ENCODE results near the gene RAET1G. TPM values are rescaled to one million over a fixed set of nuclear protein-coding genes. Genes with fewer than 3 reads are reported as not detected.

RAET1G gene
- total RNA-seq, 6 donors from 2014 or later, result 0.37 to 2.1 (median 0.75) TPM; not detected in 2

GRCh38 chr6:149936743-149937142, 13.8 kb upstream of the RAET1G start:
- Histone ChIP-seq H3K9me3 (no peaks in the 10 kb centered on the region), H3K4me1 (peaks cover 14 to 21% (median 19%) of the 10 kb centered on the region in 4 donors), H3K27me3 (peaks cover 0 to 36% (median 16%) of the 10 kb centered on the region in 4 donors), H3K4me3 (no peak overlapping the region), H3K36me3 (no peaks in the 10 kb centered on the region), H3K27ac (no peak overlapping the region)
- TF ChIP-seq POLR2AphosphoS5 (IDR thresholded peaks at IDR 0.05), result no peak
- TF ChIP-seq EP300 (IDR thresholded peaks at IDR 0.05), result no peak
- TF ChIP-seq POLR2A (IDR thresholded peaks at IDR 0.05), result no peak
- no peak for TF ChIP-seq CTCF (IDR thresholded peaks at IDR 0.05)
- 35 to 50% methylated on average over 2 of the region's 2 CpGs for WGBS, 2 donors
- DNase-seq (no peak), ATAC-seq (ENCODE audit: low FRiP score in 2 of 2) (no peak)

GRCh38 chr6:149935668-149936067, 12.7 kb upstream of the RAET1G start:
- Histone ChIP-seq H3K27me3 (peaks cover 0 to 34% (median 15%) of the 10 kb centered on the region in 4 donors), H3K36me3 (no peaks in the 10 kb centered on the region), H3K4me3 (no peak overlapping the region), H3K27ac (no peak overlapping the region), H3K9me3 (no peaks in the 10 kb centered on the region), H3K4me1 (peaks cover 10 to 13% (median 12%) of the 10 kb centered on the region in 4 donors)
- no peak for ATAC-seq (ENCODE audit: low FRiP score in 2 of 2)
- TF ChIP-seq CTCF (IDR thresholded peaks at IDR 0.05), result no peak
- no peak for TF ChIP-seq EP300 (IDR thresholded peaks at IDR 0.05)
- TF ChIP-seq POLR2AphosphoS5 (IDR thresholded peaks at IDR 0.05), result no peak
- TF ChIP-seq POLR2A (IDR thresholded peaks at IDR 0.05), result no peak
- 58 to 62% methylated on average over 2 of the region's 2 CpGs for WGBS, 2 donors
- DNase-seq, result no peak

GRCh38 chr6:149935246-149935645, 12.3 kb upstream of the RAET1G start:
- H3K4me1 ChIP-seq, result peaks cover 10 to 13% (median 12%) of the 10 kb centered on the region in 4 donors
- no peaks in the 10 kb centered on the region for H3K36me3 ChIP-seq
- no peak overlapping the region for H3K4me3 ChIP-seq
- WGBS, 2 donors, result 49 to 62% methylated on average over 4 of the region's 4 CpGs
- DNase-seq (no peak), ATAC-seq (ENCODE audit: low FRiP score in 2 of 2) (no peak)
- H3K27ac ChIP-seq, result no peak overlapping the region
- H3K27me3 ChIP-seq, result peaks cover 0 to 30% (median 13%) of the 10 kb centered on the region in 4 donors
- no peak for TF ChIP-seq POLR2A (IDR thresholded peaks at IDR 0.05)
- no peak for TF ChIP-seq CTCF (IDR thresholded peaks at IDR 0.05)
- no peak for TF ChIP-seq POLR2AphosphoS5 (IDR thresholded peaks at IDR 0.05)
- no peak for TF ChIP-seq EP300 (IDR thresholded peaks at IDR 0.05)
- H3K9me3 ChIP-seq, result no peaks in the 10 kb centered on the region

GRCh38 chr6:149934249-149935156, 11.6 kb upstream of the RAET1G start:
- H3K4me3 ChIP-seq, result no peak overlapping the region
- ATAC-seq (ENCODE audit: low FRiP score in 2 of 2) (peak; percentile 71 to 81), DNase-seq (peak in 1 of 2 donors; percentile 35)
- TF ChIP-seq EP300 (IDR thresholded peaks at IDR 0.05) (no peak), POLR2A (IDR thresholded peaks at IDR 0.05) (no peak), POLR2AphosphoS5 (IDR thresholded peaks at IDR 0.05) (no peak), CTCF (IDR thresholded peaks at IDR 0.05) (peak; percentile 76 to 86 (median 82))
- H3K9me3 ChIP-seq, result no peaks in the 10 kb centered on the region
- peaks cover 10 to 13% (median 12%) of the 10 kb centered on the region in 4 donors for H3K4me1 ChIP-seq
- WGBS, 2 donors, result 28 to 39% methylated on average over 10 to 11 of the region's 11 CpGs
- H3K36me3 ChIP-seq, result no peaks in the 10 kb centered on the region
- H3K27me3 ChIP-seq, result peaks cover 0 to 25% (median 9%) of the 10 kb centered on the region in 4 donors
- H3K27ac ChIP-seq, result no peak overlapping the region

Measured in upper lobe of left lung (tissue), 6 donors.